Lung (tissue), 13 donors: ENCODE measurements around the gene ANKRD1. TPM values are rescaled to one million over a fixed set of nuclear protein-coding genes. Genes with fewer than 3 reads are reported as not detected.

Experiments
- ATAC-seq: fragments of 200-7000 bp; cut with Tn5 transposase; one replicate; pipeline ENCODE4 v1.9.1; 2020; ENCODE audit warnings: moderate number of reproducible peaks; ENCODE audit not compliant: insufficient read depth, low FRiP score
- DNase-seq, 3 donors: peaks; one replicate each; pipeline ENCODE4 v3.0.0-alpha.2; 2013 to 2017
- H3K27ac ChIP-seq, 2 donors: one replicate each; pipeline ENCODE4 v1.5.1; 2013; ENCODE audit warnings: mild to moderate bottlenecking in 2 of 2, moderate library complexity in 2 of 2, control low read depth in 1 of 2, inconsistent platforms in 1 of 2, low read depth in 1 of 2, low read length in 1 of 2
- H3K27me3 ChIP-seq, 3 donors: one replicate each; pipeline ENCODE4 v1.5.1; 2013; ENCODE audit warnings: low read length in 2 of 3; ENCODE audit not compliant: control insufficient read depth in 3 of 3, insufficient read depth in 3 of 3
- H3K36me3 ChIP-seq, 4 donors: one replicate each; pipeline ENCODE4 v1.5.1; 2013; ENCODE audit warnings: low read length in 4 of 4, mild to moderate bottlenecking in 1 of 4, moderate library complexity in 1 of 4; ENCODE audit not compliant: control insufficient read depth in 4 of 4, insufficient read depth in 4 of 4
- H3K4me1 ChIP-seq, 5 donors: one replicate each; pipeline ENCODE4 v1.5.1; 2013; ENCODE audit warnings: low read length in 5 of 5, mild to moderate bottlenecking in 2 of 5, moderate library complexity in 1 of 5; ENCODE audit not compliant: control insufficient read depth in 5 of 5, insufficient read depth in 5 of 5
- H3K4me3 ChIP-seq: one replicate; pipeline ENCODE4 v1.5.1; 2013; ENCODE audit warnings: mild to moderate bottlenecking, control low read depth, moderate library complexity
- H3K9ac ChIP-seq, 2 donors: one replicate each; pipeline ENCODE4 v1.5.1; 2013; ENCODE audit warnings: low read length in 2 of 2, control low read depth in 1 of 2; ENCODE audit not compliant: insufficient read depth in 1 of 2
- H3K9me3 ChIP-seq, 4 donors: one replicate each; pipeline ENCODE4 v1.5.1; 2013; ENCODE audit warnings: low read length in 3 of 4, mild to moderate bottlenecking in 1 of 4, moderate library complexity in 1 of 4; ENCODE audit not compliant: control insufficient read depth in 4 of 4, insufficient read depth in 3 of 4
- CTCF ChIP-seq: IDR thresholded peaks from 2 replicates; pipeline ENCODE4 v1.5.1; 2012; ENCODE audit warnings: mild to moderate bottlenecking; ENCODE audit errors: control extremely low read depth, extremely low read depth
- WGBS, 2 donors: extraction: QIAGEN DNeasy Blood & Tissue Kit; methylation state at CpG; one replicate each; pipeline ENCODE4 v1.1.7; 2013; 5-methylcytosine and 5-hydroxymethylcytosine counted together
- polyA plus RNA-seq, 2 donors: library from polyadenylated mRNA; stranded (reverse); fragments of 200-250 nt; gene quantifications; one replicate each; pipeline ENCODE4 v1.2.1, GENCODE V29; 2013
- small RNA-seq: library from RNA; depleted of rRNA; stranded (forward); fragments of <200 nt; gene quantifications from one replicate; pipeline ENCODE3, GENCODE V24; 2014; ENCODE audit warnings: low replicate concordance
- total RNA-seq, 2 donors: library from RNA; depleted of rRNA in 1 of 2; stranded (reverse); fragments of >200 nt in 1 of 2; gene quantifications; one replicate each; pipeline ENCODE4 v1.2.1, GENCODE V29; 2014 to 2021
- donor health status: control.
- donor health status: control.
- donor health status: Bipolar disorder and iron deficiency.
- donor health status: healthy.
- donor health status: DM: yes; HTN: yes; CAD: no.

Gene ANKRD1
- total and polyA plus RNA-seq, 4 donors, result 5.7 to 105 (median 13.7) TPM

GRCh38 chr10:90862908-90863514 lies 57.9 kb downstream of the ANKRD1 start:
- Histone ChIP-seq H3K4me1 (no peaks in the 10 kb centered on the region), H3K27ac (no peak overlapping the region), H3K9me3 (no peaks in the 10 kb centered on the region), H3K27me3 (peaks cover 0 to 7% (median 5%) of the 10 kb centered on the region in 3 donors), H3K36me3 (no peaks in the 10 kb centered on the region), H3K4me3 (no peak overlapping the region), H3K9ac (no peak overlapping the region)
- TF ChIP-seq CTCF, result peak; percentile 33
- no peak for ATAC-seq
- 26 to 38% methylated on average over 2 of the region's 2 CpGs for WGBS, 2 donors
- DNase-seq, result peak in 2 of 3 donors; percentile 37 to 52

Small RNA genes within 50 kb of the gene (small RNA-seq; reads per million reads assigned to genes)
- not detected for gene RF00019
- not detected for gene RNU6-740P

Other genes with a start within 250 kb of the ANKRD1 start
- gene HTR7, start 63.0 kb downstream of the ANKRD1 start, total RNA-seq, result under 1 TPM; 0.18 to 0.65 TPM
- under 1 TPM; 0.12 to 0.48 TPM for gene HTR7, start 63.0 kb downstream of the ANKRD1 start, polyA plus RNA-seq
- 10 to 100 TPM; 22.1 to 43.5 TPM for gene RPP30, start 49.1 kb downstream of the ANKRD1 start, total RNA-seq
- gene RPP30, start 49.1 kb downstream of the ANKRD1 start, polyA plus RNA-seq, result 10 to 100 TPM; 20.7 to 41.8 TPM